Fibroblast of lung (primary cell): ENCODE results near the gene KCNK5. TPM values are rescaled to one million over a fixed set of nuclear protein-coding genes. Genes with fewer than 3 reads are reported as not detected.

ENCODE experiments used
- DNase-seq, 2 donors: peaks; one replicate each; pipeline versions ENCODE4 v3.0.0 to v3.0.0-alpha.2; 2010; ENCODE audit warnings: low read depth in 2 of 2
- H2AFZ ChIP-seq: 2 replicates; pipeline ENCODE4 v1.5.1; 2012; ENCODE audit warnings: low read length, control low read depth, inconsistent platforms
- H3K27ac ChIP-seq: 2 replicates; pipeline ENCODE4 v1.5.1; 2011; ENCODE audit warnings: low read length, control low read depth; ENCODE audit not compliant: insufficient read depth
- H3K27me3 ChIP-seq: 2 replicates; pipeline ENCODE4 v1.5.1; 2011; ENCODE audit warnings: mild to moderate bottlenecking, low read length; ENCODE audit not compliant: control insufficient read depth, insufficient read depth
- H3K36me3 ChIP-seq: 2 replicates; pipeline ENCODE4 v1.5.1; 2011; ENCODE audit warnings: low read length; ENCODE audit not compliant: control insufficient read depth, insufficient read depth
- H3K4me1 ChIP-seq: 2 replicates; pipeline ENCODE4 v1.5.1; 2011; ENCODE audit warnings: low read length; ENCODE audit not compliant: control insufficient read depth, insufficient read depth; ENCODE audit errors: extremely low read depth
- H3K4me2 ChIP-seq: 2 replicates; pipeline ENCODE4 v1.5.1; 2011; ENCODE audit warnings: low read length, control low read depth; ENCODE audit not compliant: insufficient read depth; ENCODE audit errors: extremely low read depth
- H3K4me3 ChIP-seq, 4 experiments: fragments of 200-600 bp in 1 of 4; sonication (generic) in 1 of 4; replicated peaks in 1 of 4; 2 replicates each; pipeline ENCODE4 v1.5.1; 2011 to 2016; ENCODE audit warnings: low read length in 4 of 4, low read depth in 3 of 4, mild to moderate bottlenecking in 3 of 4, control low read depth in 2 of 4, inconsistent platforms in 1 of 4, mixed read lengths in 1 of 4; ENCODE audit not compliant: insufficient read depth in 1 of 4; ENCODE audit errors: control extremely low read depth in 1 of 4
- H3K79me2 ChIP-seq: 2 replicates; pipeline ENCODE4 v1.5.1; 2012; ENCODE audit warnings: mild to moderate bottlenecking, low read length, inconsistent platforms; ENCODE audit not compliant: control insufficient read depth, insufficient read depth
- H3K9ac ChIP-seq: 2 replicates; pipeline ENCODE4 v1.5.1; 2011; ENCODE audit warnings: mild to moderate bottlenecking, low read length, control low read depth; ENCODE audit not compliant: insufficient read depth
- H3K9me3 ChIP-seq: 2 replicates; pipeline ENCODE4 v1.5.1; 2012; ENCODE audit warnings: low read depth, low read length; ENCODE audit not compliant: control insufficient read depth, insufficient read depth
- H4K20me1 ChIP-seq: 2 replicates; pipeline ENCODE4 v1.5.1; 2011; ENCODE audit warnings: low read length; ENCODE audit not compliant: control insufficient read depth, insufficient read depth; ENCODE audit errors: extremely low read depth
- CTCF ChIP-seq, 2 donors: IDR thresholded peaks in 1 of 2; conservative IDR thresholded peaks in 1 of 2; 1 replicate in 1 of 2; 2 replicates in 1 of 2; pipeline ENCODE4 v1.5.1; 2011 to 2012; ENCODE audit warnings: low read length in 2 of 2, control low read depth in 1 of 2, inconsistent platforms in 1 of 2, low read depth in 1 of 2, mild to moderate bottlenecking in 1 of 2
- EZH2 ChIP-seq: IDR thresholded peaks from 2 replicates; pipeline ENCODE4 v1.5.1; 2012; ENCODE audit warnings: low read length, control low read depth, mild to moderate bottlenecking; ENCODE audit errors: missing control alignments
- polyA plus RNA-seq, 2 donors: library from polyadenylated mRNA; depleted of rRNA in 1 of 2; stranded (reverse) in 1 of 2; unstranded in 1 of 2; fragments of >200 nt; gene quantifications; 2 replicates each; pipeline ENCODE4 v1.2.1, GENCODE V29; 2011 to 2012; ENCODE audit warnings: missing spikeins in 1 of 2
- total RNA-seq: library from RNA; depleted of rRNA; stranded (reverse); fragments of >200 nt; gene quantifications from 2 replicates; pipeline ENCODE4 v1.2.1, GENCODE V29; 2014

The KCNK5 gene
- total and polyA plus RNA-seq, 2 donors (not counting 1 experiment from before 2014, with no cell fraction given) = under 0.01 to 0.02 TPM

- no peaks in the 10 kb centered on the region for H3K9me3 ChIP-seq
- no peaks in the 10 kb centered on the region for H3K36me3 ChIP-seq
- H3K4me1 ChIP-seq = no peaks in the 10 kb centered on the region
- H2AFZ ChIP-seq = no peak overlapping the region
- TF ChIP-seq CTCF (conservative IDR thresholded peaks at IDR 0.05 in 1 of 2, IDR thresholded peaks at IDR 0.05 in 1 of 2; ENCODE audit: low read depth in 1 of 2, low read length in 2 of 2) = no peak
- TF ChIP-seq EZH2 = no peak
- H3K9ac ChIP-seq = no peak overlapping the region
- H3K4me2 ChIP-seq = no peak overlapping the region
- H3K27me3 ChIP-seq = peaks cover 22% of the 10 kb centered on the region
- H4K20me1 ChIP-seq = no peaks in the 10 kb centered on the region
- H3K27ac ChIP-seq = no peak overlapping the region
- no peak overlapping the region for H3K4me3 ChIP-seq
- H3K79me2 ChIP-seq = no peaks in the 10 kb centered on the region
- no peak for DNase-seq
Observed at GRCh38 chr6:39224523-39225182, 4.6 kb downstream of the KCNK5 start.

GRCh38 chr6:39224011-39224410 lies 5.3 kb downstream of the KCNK5 start:
- H3K36me3 ChIP-seq = no peaks in the 10 kb centered on the region
- no peaks in the 10 kb centered on the region for H4K20me1 ChIP-seq
- TF ChIP-seq CTCF (conservative IDR thresholded peaks at IDR 0.05 in 1 of 2, IDR thresholded peaks at IDR 0.05 in 1 of 2; ENCODE audit: low read depth in 1 of 2, low read length in 2 of 2) (no peak), EZH2 (no peak)
- no peaks in the 10 kb centered on the region for H3K79me2 ChIP-seq
- no peak overlapping the region for H3K4me2 ChIP-seq
- H3K27ac ChIP-seq = no peak overlapping the region
- no peaks in the 10 kb centered on the region for H3K9me3 ChIP-seq
- DNase-seq = no peak
- peaks cover 20% of the 10 kb centered on the region for H3K27me3 ChIP-seq
- H3K9ac ChIP-seq = no peak overlapping the region
- no peak overlapping the region for H2AFZ ChIP-seq
- H3K4me3 ChIP-seq = no peak overlapping the region
- H3K4me1 ChIP-seq = no peaks in the 10 kb centered on the region

- peaks cover 16% of the 10 kb centered on the region for H3K27me3 ChIP-seq
- H2AFZ ChIP-seq = no peak overlapping the region
- no peaks in the 10 kb centered on the region for H4K20me1 ChIP-seq
- no peak overlapping the region for H3K4me2 ChIP-seq
- no peak overlapping the region for H3K4me3 ChIP-seq
- no peak for TF ChIP-seq EZH2
- TF ChIP-seq CTCF (conservative IDR thresholded peaks at IDR 0.05 in 1 of 2, IDR thresholded peaks at IDR 0.05 in 1 of 2; ENCODE audit: low read depth in 1 of 2, low read length in 2 of 2) = no peak
- no peaks in the 10 kb centered on the region for H3K36me3 ChIP-seq
- no peak overlapping the region for H3K9ac ChIP-seq
- H3K9me3 ChIP-seq = no peaks in the 10 kb centered on the region
- DNase-seq = no peak
- H3K27ac ChIP-seq = no peak overlapping the region
- no peaks in the 10 kb centered on the region for H3K79me2 ChIP-seq
- no peaks in the 10 kb centered on the region for H3K4me1 ChIP-seq
Observed at GRCh38 chr6:39223555-39223954, 5.7 kb downstream of the KCNK5 start.
